ENCODE data around the gene ZG16.

DNA sequence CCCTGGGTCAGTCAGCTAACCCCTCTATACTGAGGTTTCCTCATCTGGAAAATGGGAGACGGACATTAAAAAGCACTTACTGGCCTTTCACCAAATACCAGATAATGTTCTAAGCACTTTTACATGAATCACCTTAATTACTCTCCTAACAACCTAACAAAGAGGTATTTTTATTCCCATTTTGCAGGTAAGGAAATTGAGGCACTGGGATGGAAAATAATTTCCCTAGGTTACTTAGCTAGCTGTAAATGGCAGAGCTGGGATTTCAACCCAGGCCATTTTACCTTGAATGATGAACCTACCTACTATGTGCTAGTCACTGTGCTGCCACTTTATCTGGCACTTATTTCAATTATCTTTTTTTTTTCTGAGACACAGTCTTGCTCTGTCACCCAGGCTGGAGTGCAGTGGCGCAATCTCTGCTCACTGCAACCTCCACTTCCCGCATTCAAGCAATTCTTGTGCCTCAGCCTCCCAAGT, 16.2 kb downstream of the ZG16 start:
- TF ChIP-seq, protein P1, sequence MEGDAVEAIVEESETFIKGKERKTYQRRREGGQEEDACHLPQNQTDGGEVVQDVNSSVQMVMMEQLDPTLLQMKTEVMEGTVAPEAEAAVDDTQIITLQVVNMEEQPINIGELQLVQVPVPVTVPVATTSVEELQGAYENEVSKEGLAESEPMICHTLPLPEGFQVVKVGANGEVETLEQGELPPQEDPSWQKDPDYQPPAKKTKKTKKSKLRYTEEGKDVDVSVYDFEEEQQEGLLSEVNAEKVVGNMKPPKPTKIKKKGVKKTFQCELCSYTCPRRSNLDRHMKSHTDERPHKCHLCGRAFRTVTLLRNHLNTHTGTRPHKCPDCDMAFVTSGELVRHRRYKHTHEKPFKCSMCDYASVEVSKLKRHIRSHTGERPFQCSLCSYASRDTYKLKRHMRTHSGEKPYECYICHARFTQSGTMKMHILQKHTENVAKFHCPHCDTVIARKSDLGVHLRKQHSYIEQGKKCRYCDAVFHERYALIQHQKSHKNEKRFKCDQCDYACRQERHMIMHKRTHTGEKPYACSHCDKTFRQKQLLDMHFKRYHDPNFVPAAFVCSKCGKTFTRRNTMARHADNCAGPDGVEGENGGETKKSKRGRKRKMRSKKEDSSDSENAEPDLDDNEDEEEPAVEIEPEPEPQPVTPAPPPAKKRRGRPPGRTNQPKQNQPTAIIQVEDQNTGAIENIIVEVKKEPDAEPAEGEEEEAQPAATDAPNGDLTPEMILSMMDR (IDR thresholded peaks at IDR 0.05; ENCODE audit: poor library complexity), result no peak
- TF ChIP-seq EZH2 (IDR thresholded peaks at IDR 0.05; ENCODE audit: borderline replicate concordance) (no peak), EZH2phosphoT487 (IDR thresholded peaks at IDR 0.05; ENCODE audit: low read depth, severe bottlenecking, unreplicated experiment) (no peak)
